Psoas muscle (tissue), 8 donors: Measurements from ENCODE around the gene VPS13D. TPM values are rescaled to one million over a fixed set of nuclear protein-coding genes. Genes with fewer than 3 reads are reported as not detected.
"Not testable (repeated sequence)": the region's sequence is repeated elsewhere in the genome, so short reads cannot be mapped to it uniquely, and the experiment has no call there.

Experiments
- ATAC-seq, 4 donors: fragments of 200-7000 bp; cut with Tn5 transposase; one replicate each; pipeline ENCODE4 v1.9.1; 2020; ENCODE audit warnings: moderate library complexity in 3 of 4, mild to moderate bottlenecking in 2 of 4
- DNase-seq, 2 donors: peaks; one replicate each; pipeline ENCODE4 v3.0.0-alpha.2; 2020
- H3K27ac ChIP-seq: fragments of 200-600 bp; one replicate; pipeline ENCODE4 v1.8.0; 2022
- H3K27me3 ChIP-seq, 3 donors: fragments of 200-600 bp in 1 of 3; one replicate each; pipeline versions ENCODE4 v1.6.1 to v1.8.0; 2013 to 2022; ENCODE audit warnings: low read length in 2 of 3, mild to moderate bottlenecking in 2 of 3, moderate library complexity in 1 of 3; ENCODE audit not compliant: insufficient read depth in 3 of 3
- H3K36me3 ChIP-seq, 2 donors: fragments of 200-600 bp in 1 of 2; one replicate each; pipeline versions ENCODE4 v1.6.1 to v1.8.0; 2013 to 2022; ENCODE audit warnings: low read depth in 1 of 2, mild to moderate bottlenecking in 1 of 2, moderate library complexity in 1 of 2; ENCODE audit not compliant: insufficient read depth in 1 of 2
- H3K4me1 ChIP-seq: fragments of 200-600 bp; one replicate; pipeline ENCODE4 v1.8.0; 2022
- H3K4me3 ChIP-seq: fragments of 200-600 bp; one replicate; pipeline ENCODE4 v1.8.0; 2022; ENCODE audit warnings: mild to moderate bottlenecking
- H3K9me3 ChIP-seq: fragments of 200-600 bp; one replicate; pipeline ENCODE4 v1.8.0; 2022
- WGBS, 3 donors: extraction: QIAGEN DNeasy Blood & Tissue Kit; methylation state at CpG; one replicate each; pipeline versions ENCODE4 v1.1.6 to v1.1.7; 2013; 5-methylcytosine and 5-hydroxymethylcytosine counted together
- intact Hi-C, 2 donors: fragments of 100-400 bp; cut with DNase I; formaldehyde crosslinking; loops; one replicate each; pipeline versions ENCODE4 v1.11.0 to v1.14.2; 2022
- polyA plus RNA-seq, 3 donors: library from polyadenylated mRNA; stranded (reverse); fragments of 200-250 nt; gene quantifications; one replicate each; pipeline ENCODE4 v1.2.3, GENCODE V29; 2013
- total RNA-seq, 4 donors: library from RNA; stranded (reverse); fragmentation: NEBNext Ultra II Directional in 2 of 4; extraction: Animal tissue kit (Norgen Biotek cat#: 25700) in 2 of 4; gene quantifications; one replicate each; pipeline versions ENCODE4 v1.2.1 to v1.2.4, GENCODE V29; 2021 to 2023
- TF ChIP-seq, protein P1 (sequence below): fragments of 200-600 bp; IDR thresholded peaks from one replicate; pipeline ENCODE4 v1.8.0; 2022; ENCODE audit warnings: antibody characterized with exemption
- donor health status: healthy with polysubstance abuse.
- donor health status: DM: no; HTN: no; CAD: no; lungs with moderate emphysema.
- donor health status: Bipolar disorder and iron deficiency.
- donor health status: healthy.
- donor health status: DM: yes; HTN: yes; CAD: no.
- donor health status: DM: no; HTN: no; CAD: no.
- donor health status: DM: no; HTN: no; CAD: no.
- donor health status: DM: yes; HTN: yes; CAD: no.

VPS13D gene
- total and polyA plus RNA-seq, 7 donors: 19.9 to 69.1 (median 45.3) TPM

DNA sequence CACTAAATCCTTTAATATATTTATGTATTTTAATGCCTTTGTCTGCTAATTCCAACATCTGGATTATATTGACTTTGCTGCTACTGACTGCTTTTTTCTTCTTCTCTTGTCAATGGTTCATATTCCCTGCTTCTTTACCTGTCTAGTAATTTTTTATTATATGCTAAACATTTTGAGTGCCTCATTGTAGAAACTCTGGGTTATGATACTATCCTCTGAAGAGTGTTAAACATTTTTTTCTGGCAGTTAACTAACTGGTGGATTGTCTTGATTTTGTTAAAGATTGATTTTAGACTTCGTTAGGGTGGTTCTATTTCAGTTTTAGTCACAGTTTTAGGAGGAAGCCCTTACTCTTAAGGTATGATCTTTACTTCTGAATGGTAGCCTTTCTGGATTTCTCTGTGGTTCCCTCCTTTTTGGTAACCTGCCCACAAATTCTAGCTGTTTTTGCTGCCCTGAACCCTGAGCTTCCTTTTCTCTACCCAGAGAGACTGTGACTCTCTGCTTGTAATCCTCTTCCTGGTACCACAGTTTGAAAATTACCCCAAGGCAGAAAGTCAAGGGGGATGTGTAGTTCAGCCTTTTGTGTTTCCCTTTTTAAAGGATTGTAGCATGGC lies 306.3 kb downstream of the VPS13D start:
- intact Hi-C loops: no loop called here
- Histone ChIP-seq H3K4me3 (no peak overlapping the region), H3K9me3 (no peaks in the 10 kb centered on the region), H3K27me3 (no peaks in the 10 kb centered on the region), H3K4me1 (peaks cover 15% of the 10 kb centered on the region), H3K27ac (no peak overlapping the region), H3K36me3 (no peaks in the 10 kb centered on the region)
- WGBS, 3 donors: 83 to 96% (median 89%) methylated on average over 1 of the region's 1 CpG
- DNase-seq (no peak), ATAC-seq (no peak)
- TF ChIP-seq, protein P1, sequence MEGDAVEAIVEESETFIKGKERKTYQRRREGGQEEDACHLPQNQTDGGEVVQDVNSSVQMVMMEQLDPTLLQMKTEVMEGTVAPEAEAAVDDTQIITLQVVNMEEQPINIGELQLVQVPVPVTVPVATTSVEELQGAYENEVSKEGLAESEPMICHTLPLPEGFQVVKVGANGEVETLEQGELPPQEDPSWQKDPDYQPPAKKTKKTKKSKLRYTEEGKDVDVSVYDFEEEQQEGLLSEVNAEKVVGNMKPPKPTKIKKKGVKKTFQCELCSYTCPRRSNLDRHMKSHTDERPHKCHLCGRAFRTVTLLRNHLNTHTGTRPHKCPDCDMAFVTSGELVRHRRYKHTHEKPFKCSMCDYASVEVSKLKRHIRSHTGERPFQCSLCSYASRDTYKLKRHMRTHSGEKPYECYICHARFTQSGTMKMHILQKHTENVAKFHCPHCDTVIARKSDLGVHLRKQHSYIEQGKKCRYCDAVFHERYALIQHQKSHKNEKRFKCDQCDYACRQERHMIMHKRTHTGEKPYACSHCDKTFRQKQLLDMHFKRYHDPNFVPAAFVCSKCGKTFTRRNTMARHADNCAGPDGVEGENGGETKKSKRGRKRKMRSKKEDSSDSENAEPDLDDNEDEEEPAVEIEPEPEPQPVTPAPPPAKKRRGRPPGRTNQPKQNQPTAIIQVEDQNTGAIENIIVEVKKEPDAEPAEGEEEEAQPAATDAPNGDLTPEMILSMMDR: no peak

DNA sequence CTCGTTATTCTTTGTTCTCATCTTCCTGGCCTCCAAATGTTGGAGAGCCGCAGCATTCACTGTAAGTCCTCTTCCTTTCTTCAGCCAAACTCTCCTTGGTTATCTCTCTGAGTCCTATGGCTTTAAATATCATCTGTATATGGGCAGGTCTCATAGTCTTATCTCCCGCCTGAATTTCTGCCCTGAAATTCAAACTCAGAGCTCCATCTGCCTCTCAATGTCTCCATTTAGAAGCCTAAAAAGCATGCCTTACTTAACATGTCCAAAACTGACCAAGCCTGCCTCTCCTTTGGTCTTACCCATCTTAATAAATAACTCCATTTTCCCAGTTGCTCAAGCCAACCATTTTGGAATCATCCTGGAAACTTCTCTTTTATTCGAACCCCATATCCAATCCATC lies 307.5 kb downstream of the VPS13D start:
- no peaks in the 10 kb centered on the region for H3K27me3 ChIP-seq
- intact Hi-C loops: no loop called here
- TF ChIP-seq, protein P1: no peak
- WGBS, 3 donors: 94 to 97% (median 94%) methylated on average over 4 of the region's 4 CpGs
- H3K4me3 ChIP-seq: no peak overlapping the region
- ATAC-seq (no peak), DNase-seq (no peak)
- peaks cover 21% of the 10 kb centered on the region for H3K4me1 ChIP-seq
- no peaks in the 10 kb centered on the region for H3K36me3 ChIP-seq
- no peaks in the 10 kb centered on the region for H3K9me3 ChIP-seq
- H3K27ac ChIP-seq: no peak overlapping the region

DNA sequence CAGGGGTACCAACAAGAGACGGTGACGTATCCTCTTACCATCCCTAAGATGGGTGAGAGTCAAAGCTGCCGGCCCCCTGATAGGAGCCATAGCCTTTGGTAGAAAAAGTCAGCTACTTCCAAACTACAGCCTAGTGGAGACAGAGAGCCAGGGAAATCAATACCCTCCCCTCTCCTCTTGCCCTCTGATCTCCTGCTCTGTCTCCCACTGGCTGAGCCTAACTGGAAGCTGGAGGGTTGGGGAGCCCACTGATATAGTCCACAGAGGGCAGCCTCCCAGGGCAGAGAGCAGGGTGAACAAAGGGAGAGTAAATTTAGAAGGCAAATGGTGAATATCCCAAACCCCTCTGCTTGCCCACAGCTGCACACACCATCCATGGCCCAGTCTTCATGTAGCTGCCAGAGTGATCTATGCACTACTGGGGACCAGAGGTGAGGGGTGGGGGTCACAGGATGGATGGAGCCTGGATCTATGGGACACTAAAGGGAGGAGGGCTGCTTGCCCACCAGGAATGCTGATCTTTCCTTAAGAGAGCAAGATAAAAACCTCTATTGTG lies 308.2 kb downstream of the VPS13D start:
- Histone ChIP-seq H3K9me3 (no peaks in the 10 kb centered on the region), H3K36me3 (no peaks in the 10 kb centered on the region), H3K4me3 (no peak overlapping the region), H3K27me3 (no peaks in the 10 kb centered on the region), H3K4me1 (peaks cover 21% of the 10 kb centered on the region), H3K27ac (no peak overlapping the region)
- TF ChIP-seq, protein P1: no peak
- WGBS, 3 donors: 89 to 91% (median 90%) methylated on average over 3 of the region's 3 CpGs
- intact Hi-C loops: no loop called here
- ATAC-seq (no peak), DNase-seq (no peak)

DNA sequence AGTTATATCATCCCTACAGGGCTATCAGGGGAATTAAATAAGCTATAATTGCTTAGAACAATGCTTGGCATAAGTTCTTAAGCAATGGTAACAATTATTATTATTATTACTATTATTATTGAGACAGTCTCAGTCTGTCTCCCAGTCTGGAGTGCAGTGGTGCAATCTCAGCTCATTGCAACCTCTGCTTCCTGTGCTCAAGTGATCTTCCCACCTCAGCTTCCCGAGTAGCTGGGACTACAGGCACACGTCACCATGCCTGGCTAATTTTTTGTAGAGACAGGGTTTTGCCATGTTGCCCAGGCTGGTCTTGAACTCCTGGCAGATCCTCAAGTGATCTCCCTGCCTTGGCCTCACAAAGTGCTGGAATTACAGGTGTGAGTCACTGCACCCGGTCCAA lies 308.7 kb downstream of the VPS13D start:
- WGBS, 3 donors: 78 to 85% (median 80%) methylated on average over 3 of the region's 3 CpGs
- H3K27me3 ChIP-seq, intact Hi-C loops, H3K27ac ChIP-seq, ATAC-seq, H3K4me3 ChIP-seq, H3K36me3 ChIP-seq, H3K9me3 ChIP-seq, DNase-seq: not testable (repeated sequence)
- H3K4me1 ChIP-seq: peaks cover 21% of the 10 kb centered on the region

DNA sequence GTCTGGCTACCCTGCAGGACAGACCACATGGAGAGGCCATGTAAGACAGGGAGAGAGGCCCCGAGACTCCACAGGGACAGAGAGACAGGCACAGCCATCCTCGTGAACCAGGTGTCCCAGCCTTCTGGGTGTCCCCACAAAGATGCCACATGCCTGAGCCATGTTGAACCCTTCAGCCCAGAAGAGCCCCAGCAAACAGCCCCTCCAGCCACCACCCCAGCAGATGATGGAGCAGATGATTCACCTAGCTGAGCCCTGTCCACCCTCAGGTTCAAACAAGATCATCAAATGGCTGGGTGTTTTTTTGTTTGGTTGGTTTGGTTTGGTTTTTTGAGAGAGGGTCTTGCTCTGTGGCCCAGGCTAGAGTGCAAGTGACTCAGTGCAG lies 309.5 kb downstream of the VPS13D start:
- Histone ChIP-seq H3K9me3 (no peaks in the 10 kb centered on the region), H3K36me3 (no peaks in the 10 kb centered on the region), H3K27me3 (no peaks in the 10 kb centered on the region), H3K4me3 (no peak overlapping the region), H3K27ac (peak overlapping the region; percentile 85), H3K4me1 (peaks cover 21% of the 10 kb centered on the region)
- DNase-seq (peak in 1 of 2 donors; percentile 32), ATAC-seq (no peak)
- intact Hi-C loops: no loop called here
- 95 to 100% (median 97%) methylated on average over 2 of the region's 2 CpGs for WGBS, 3 donors
- TF ChIP-seq, protein P1: no peak
